ENCODE data around the gene SMIM33. TPM values are rescaled to one million over a fixed set of nuclear protein-coding genes. Genes with fewer than 3 reads are reported as not detected.

Gene SMIM33
- total RNA-seq, 2 donors from 2014 or later: 3.4 to 5.9 TPM

Other genes starting within 250 kb of the SMIM33 start
- 100 to 1,000 TPM; 105 to 128 TPM for gene MATR3, start 177.3 kb upstream of the SMIM33 start, total RNA-seq
- 10 to 100 TPM; 39.4 to 49.7 TPM for gene PAIP2, start 129.2 kb upstream of the SMIM33 start, total RNA-seq
- gene SLC23A1, start 87.7 kb upstream of the SMIM33 start, total RNA-seq: 1 to 10 TPM; 5.0 to 7.0 TPM
- gene MZB1, start 81.1 kb upstream of the SMIM33 start, total RNA-seq: 10 to 100 TPM; 10.6 to 13.2 TPM
- under 1 TPM; 0.48 to 0.96 TPM for gene PROB1, start 75.9 kb upstream of the SMIM33 start, total RNA-seq
- gene SPATA24, start 66.9 kb upstream of the SMIM33 start, total RNA-seq: 1 to 10 TPM; 2.9 to 3.9 TPM
- 1 to 10 TPM; 3.6 to 5.7 TPM for gene DNAJC18, start 31.5 kb upstream of the SMIM33 start, total RNA-seq
- gene ECSCR, start 8.3 kb upstream of the SMIM33 start, total RNA-seq: 1 to 10 TPM; 2.2 to 7.4 TPM
- 10 to 100 TPM; 49.0 to 49.2 TPM for gene STING1, start 11.8 kb downstream of the SMIM33 start, total RNA-seq
- 100 to 1,000 TPM; 146 to 155 TPM for gene UBE2D2, start 90.3 kb downstream of the SMIM33 start, total RNA-seq
- gene CXXC5, start 177.3 kb downstream of the SMIM33 start, total RNA-seq: 10 to 100 TPM; 32.3 to 40.4 TPM

All from colonic mucosa (tissue), 2 donors.